GM19238 (cell line): Measurements from ENCODE around the gene OR1K1.
"Not testable (repeated sequence)": the region's sequence is repeated elsewhere in the genome, so short reads cannot be mapped to it uniquely, and the experiment has no call there.

Experiments used
- DNase-seq: peaks from one replicate; pipeline ENCODE4 v3.0.0; 2011; ENCODE audit warnings: low spot score; ENCODE audit not compliant: insufficient read length

OR1K1 gene, protein sequence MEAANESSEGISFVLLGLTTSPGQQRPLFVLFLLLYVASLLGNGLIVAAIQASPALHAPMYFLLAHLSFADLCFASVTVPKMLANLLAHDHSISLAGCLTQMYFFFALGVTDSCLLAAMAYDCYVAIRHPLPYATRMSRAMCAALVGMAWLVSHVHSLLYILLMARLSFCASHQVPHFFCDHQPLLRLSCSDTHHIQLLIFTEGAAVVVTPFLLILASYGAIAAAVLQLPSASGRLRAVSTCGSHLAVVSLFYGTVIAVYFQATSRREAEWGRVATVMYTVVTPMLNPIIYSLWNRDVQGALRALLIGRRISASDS

DNA sequence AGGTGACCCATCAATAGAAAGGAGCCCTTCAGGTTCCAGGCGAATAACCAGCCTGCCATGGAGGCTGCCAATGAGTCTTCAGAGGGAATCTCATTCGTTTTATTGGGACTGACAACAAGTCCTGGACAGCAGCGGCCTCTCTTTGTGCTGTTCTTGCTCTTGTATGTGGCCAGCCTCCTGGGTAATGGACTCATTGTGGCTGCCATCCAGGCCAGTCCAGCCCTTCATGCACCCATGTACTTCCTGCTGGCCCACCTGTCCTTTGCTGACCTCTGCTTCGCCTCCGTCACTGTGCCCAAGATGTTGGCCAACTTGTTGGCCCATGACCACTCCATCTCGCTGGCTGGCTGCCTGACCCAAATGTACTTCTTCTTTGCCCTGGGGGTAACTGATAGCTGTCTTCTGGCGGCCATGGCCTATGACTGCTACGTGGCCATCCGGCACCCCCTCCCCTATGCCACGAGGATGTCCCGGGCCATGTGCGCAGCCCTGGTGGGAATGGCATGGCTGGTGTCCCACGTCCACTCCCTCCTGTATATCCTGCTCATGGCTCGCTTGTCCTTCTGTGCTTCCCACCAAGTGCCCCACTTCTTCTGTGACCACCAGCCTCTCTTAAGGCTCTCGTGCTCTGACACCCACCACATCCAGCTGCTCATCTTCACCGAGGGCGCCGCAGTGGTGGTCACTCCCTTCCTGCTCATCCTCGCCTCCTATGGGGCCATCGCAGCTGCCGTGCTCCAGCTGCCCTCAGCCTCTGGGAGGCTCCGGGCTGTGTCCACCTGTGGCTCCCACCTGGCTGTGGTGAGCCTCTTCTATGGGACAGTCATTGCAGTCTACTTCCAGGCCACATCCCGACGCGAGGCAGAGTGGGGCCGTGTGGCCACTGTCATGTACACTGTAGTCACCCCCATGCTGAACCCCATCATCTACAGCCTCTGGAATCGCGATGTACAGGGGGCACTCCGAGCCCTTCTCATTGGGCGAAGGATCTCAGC lies at the start of gene OR1K1:
OR1K1 (plus strand) TSS at position 58 of the 995 bp plus-strand sequence; CDS start at position 58, 0 bp downstream.
- no peak for DNase-seq

DNA sequence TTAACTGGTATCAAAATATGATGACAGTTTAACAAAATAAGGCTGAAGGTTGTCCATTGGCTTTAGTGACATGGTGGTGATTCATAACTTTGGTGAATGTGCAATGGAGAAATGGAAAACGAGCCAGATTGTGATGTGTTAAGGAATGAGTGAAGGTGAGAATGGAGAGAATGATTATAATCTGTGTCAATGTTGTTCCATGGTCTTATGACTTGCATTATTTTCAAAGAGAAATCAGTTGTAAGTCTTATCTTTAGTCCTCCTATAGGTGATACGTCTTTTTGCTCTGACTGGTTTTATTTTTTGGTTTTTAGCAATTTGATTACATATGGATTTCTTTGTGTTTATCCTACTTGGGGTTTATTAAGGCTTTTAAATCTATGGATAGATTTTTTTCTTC lies 45.1 kb upstream of the OR1K1 start:
- no peak for DNase-seq

DNA sequence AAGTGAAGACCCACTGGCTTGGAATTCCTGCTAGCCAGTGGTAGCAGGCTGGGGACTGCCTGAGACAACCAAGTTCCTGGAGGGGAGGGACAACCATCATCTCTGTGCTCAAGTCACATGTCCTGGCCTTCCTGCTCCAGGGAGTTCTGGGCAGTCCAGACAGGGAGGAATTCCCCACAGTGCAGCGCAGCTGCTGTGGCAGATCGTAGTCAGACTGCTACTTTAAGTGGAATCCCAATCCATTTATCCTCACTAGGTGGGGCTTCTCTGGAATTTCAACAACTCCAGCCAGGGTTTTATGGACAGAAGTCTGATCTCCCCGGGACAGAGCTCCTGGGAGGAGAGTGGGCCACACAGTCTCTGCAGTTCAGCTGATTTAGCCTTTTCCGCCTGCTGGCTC lies 32.1 kb upstream of the OR1K1 start:
- DNase-seq: no peak

DNA sequence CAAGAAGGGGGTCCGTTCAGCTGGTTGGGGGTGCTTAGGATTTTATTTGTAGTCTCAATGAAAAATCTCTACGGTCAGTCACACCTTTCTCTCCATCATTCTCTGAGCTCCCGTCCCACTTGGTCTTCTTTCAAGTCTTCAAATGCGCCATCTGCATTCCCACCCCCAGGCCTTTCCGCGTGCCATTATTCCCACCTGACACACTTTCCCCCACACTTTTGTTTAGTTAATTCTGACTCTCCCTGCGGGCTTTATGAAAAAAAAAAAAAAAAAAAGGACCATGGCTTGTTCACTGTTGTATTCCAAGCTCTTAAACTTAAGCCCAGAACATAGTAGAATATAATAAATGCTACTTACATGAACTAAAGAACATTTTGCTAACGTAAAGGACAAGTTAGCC lies 22.9 kb upstream of the OR1K1 start:
- no peak for DNase-seq

DNA sequence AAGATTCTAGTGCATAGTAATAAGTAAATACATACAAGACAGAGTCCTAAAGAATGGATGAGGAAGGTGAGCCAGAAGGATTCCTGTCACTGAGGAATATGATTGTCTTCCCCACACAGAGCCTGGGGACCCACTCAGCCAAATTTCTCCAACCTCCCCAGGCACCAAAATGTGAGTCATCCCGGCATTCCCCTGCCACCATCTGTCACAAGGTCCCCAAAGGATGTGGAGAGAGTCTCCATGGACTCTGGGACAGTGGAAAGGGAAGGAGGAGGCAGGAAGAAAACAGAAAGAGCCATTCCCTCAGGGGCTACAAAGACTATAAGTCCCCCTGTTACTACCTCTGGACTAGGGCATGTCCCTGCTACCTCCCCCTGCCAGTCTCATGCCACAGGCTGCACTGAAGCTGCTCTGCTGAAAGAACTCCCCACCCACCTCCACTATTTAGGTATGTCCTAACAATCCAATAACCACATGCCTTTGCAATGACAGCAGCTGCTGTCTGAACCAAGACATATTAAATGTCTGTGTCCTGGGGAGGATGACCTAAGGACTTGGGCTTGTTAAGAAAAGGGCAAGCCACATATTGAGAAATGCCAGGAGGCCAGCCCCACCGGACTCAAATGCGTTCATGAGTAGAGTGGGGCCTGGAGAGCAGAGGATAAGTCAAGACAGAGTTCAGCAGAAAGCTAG lies 21.8 kb upstream of the OR1K1 start:
- no peak for DNase-seq

DNA sequence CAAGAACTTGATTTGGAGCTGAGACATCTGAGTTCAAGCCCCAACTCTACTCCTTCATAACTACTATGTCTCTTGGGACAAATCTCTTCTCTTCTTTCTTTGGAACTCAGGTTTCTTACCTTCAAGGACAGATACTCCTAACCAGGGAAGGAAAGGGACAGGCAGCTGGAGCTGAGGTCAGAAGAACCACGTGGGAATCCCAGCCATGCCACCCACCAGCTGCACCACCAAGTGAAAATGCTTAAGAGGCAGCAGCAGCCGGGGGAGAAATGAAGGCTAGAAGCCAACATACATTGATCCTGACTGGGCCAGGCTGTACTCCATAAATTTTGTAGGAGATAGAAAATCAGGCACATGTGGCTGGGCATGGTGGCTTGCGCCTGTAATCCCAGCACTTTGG lies 20.7 kb upstream of the OR1K1 start:
- DNase-seq: no peak

DNA sequence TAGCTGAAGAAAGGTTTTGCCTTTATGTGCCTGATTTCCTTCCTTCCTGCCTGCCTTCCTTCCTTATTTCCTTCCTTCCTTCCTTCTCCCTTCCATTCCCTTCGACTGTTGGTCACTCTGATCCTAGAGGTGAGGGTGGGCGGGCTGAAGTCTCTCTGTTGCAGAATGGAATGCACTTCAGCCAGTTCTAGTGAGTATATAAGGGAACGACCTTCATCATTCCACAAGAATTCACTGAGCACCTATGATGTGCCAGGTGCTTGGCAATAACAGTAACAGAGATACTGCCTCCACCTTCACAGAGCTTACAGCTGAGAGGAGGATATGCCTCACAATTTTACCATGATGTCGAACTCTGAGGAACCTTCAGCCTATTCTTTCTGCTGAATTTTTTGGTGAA lies 19.9 kb upstream of the OR1K1 start:
- no peak for DNase-seq

DNA sequence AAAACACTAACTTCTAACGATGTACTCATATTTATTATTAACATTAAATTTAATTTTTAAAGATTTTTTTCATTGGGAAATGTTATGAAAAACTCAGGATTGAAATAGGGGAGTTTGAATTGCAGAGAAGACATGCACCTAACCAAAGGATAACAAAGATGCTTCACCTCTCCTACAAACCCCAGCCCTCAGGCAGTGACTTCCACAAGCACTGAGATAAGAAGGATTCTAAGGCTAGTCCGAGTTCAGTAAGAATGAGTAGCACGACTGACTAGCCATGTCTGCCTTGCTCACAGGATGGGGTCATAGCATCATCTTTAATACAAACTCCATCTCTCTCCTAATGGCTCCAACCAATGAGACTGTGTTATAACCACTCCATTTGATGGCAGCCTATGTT lies 18.3 kb upstream of the OR1K1 start:
- no peak for DNase-seq

DNA sequence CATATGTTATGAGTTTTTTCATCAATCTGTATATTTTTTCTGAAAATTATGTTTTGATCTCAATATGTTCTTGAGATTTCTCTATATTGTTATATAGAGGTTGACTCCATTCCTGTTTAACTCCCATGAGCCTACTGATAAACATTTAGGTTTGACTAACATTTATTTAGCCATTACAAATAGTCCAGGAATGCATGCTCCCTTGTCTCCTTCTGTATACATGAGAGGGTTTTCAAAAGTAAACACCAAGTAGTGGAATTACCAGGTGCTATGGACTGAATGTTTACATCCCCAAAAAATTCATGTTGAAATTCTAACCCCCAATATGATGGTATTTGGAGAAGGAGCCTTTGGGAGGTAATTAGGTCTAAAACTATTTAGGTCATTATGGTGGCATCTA lies 14.7 kb upstream of the OR1K1 start:
- no peak for DNase-seq

DNA sequence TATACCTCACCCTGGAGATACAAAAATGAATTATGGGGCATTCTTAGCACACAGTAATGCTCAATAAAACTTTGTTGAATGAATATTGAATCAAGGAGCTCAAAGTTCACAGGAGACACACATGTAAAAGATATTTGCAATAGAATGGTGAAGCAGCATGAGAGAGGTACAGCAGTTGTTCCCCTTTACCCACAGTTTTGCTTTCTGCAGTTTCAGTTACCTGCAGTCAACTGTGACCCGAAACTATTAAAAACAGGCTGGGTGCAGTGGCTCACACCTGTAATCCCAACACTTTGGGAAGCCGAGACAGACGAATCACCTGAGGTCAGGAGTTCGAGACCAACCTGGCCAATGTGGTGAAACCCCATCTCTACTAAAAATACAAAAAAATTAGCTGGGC lies 13.6 kb upstream of the OR1K1 start:
- DNase-seq: no peak

DNA sequence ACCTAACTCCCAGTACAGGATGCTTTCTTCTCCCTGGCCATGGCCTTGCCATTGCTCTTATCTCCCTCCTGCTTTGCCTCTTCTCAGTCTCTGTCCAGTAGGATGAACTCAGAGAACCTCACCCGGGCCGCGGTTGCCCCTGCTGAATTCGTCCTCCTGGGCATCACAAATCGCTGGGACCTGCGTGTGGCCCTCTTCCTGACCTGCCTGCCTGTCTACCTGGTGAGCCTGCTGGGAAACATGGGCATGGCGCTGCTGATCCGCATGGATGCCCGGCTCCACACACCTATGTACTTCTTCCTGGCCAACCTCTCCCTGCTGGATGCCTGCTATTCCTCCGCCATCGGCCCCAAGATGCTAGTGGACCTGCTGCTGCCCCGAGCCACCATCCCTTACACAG lies 11.1 kb upstream of the OR1K1 start, which contains the start of gene OR5C1:
OR5C1 (plus strand) TSS at position 103 of the 400 bp plus-strand sequence; CDS start at position 103, 0 bp downstream.
- DNase-seq: no peak

DNA sequence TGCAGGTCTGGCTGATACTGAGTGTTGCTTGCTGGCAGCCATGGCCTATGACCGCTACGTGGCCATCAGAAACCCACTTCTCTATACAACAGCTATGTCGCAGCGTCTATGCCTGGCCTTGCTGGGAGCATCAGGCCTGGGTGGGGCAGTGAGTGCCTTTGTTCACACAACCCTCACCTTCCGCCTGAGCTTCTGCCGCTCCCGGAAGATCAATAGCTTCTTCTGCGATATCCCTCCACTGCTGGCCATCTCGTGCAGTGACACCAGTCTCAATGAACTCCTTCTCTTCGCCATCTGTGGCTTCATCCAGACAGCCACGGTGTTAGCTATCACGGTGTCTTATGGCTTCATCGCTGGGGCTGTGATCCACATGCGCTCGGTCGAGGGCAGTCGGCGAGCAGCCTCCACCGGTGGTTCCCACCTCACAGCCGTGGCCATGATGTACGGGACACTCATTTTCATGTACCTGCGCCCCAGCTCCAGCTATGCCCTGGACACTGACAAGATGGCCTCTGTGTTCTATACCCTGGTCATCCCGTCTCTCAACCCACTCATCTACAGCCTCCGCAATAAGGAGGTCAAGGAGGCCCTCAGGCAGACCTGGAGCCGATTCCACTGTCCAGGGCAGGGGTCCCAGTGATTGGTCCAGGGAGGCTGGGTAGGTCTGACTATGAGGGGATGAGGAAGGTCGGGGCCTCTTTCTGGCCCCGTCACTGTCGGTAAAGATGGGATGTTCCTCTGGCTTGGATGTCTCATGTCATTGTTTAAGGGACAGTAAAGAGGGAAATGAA lies 10.5 kb upstream of the OR1K1 start:
- no peak for DNase-seq

DNA sequence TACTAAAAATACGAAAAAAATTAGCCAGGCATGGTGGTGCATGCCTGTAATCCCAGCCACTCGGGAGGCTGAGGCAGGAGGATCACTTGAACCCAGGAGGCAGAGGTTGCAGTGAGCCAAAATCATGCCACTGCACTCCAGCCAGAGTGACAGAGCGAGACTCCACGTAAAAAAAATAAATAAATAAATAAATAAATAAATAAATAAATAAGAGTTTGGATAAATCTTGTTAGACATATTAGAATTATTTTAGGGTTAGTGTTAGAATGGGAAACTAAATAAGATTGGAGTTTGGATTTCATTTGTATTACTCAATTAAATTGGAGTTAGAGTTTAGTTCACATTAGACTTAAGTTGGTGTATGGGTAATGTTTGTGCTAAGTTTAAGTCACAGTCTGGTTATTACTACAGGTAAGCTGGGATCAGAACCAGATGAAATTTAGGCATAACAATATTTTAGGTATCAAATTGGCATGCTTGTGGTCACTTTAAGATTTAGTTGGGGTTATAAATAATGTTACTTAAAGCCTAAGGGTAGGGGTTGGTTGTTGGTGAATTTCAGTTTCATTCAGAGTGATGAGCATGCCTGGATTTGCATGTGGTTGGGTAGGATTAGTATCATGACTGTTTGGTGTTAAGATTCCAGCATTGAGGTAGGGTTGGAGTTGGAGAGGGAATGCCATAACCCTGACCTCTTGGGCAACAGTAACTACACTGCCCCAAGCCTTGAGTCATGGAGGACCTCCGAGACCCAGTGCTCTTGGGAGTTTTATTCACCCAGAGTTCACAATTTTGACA lies 7.9 kb upstream of the OR1K1 start:
- no peak for DNase-seq

DNA sequence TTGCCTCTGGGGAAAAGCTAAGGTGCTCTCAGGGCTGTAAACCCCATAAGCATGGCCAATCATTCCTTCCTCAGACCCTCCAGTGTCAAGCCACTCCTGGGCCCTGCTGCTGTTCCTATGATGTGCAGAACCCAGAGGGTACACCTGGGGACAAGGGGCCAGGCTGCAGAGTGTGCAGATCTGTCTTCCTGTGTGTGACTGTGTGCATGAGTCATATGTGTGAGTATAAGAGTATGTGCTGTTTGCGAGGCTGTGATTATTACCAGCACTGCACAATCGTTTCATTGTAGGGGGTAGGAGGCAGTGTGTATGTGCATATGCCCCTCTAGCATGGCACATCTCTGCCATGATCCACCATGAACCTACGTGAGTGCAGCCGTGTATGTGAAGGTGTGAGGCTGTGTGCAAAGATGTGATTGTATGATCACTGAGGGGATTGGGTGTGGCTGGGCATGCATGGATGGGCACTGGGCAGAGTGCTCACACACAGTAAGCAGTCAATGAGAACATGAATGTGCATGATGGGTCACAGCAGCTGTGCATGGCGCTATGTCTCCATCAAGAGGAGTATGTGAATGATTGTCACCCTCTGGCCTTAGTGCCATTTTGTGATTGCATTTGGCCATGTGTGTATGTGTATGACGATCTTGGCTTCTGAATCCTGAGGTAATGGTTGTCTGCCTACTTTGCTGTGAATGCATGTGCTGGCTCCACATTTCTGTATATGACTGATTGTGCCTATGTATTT lies 2.4 kb upstream of the OR1K1 start:
- DNase-seq: no peak

DNA sequence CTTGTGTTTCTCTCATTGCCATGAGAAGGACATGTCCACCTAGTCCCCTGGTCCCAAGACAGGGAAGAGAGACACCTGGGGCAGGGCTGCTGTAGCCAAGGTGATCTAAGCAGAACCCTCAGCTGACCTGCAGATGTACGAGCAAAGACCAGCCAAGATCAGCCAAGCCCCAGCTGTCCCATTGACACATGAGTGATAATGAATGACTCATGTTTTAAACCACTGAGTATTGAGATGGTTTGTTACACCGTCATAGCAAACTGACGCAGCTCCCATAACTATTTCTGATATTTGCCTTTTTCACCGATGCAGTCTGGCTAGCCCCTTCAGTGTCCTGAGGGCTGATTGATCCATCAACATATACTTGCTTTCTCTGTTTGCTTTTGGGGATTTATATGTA lies 6.7 kb downstream of the OR1K1 start:
- no peak for DNase-seq

DNA sequence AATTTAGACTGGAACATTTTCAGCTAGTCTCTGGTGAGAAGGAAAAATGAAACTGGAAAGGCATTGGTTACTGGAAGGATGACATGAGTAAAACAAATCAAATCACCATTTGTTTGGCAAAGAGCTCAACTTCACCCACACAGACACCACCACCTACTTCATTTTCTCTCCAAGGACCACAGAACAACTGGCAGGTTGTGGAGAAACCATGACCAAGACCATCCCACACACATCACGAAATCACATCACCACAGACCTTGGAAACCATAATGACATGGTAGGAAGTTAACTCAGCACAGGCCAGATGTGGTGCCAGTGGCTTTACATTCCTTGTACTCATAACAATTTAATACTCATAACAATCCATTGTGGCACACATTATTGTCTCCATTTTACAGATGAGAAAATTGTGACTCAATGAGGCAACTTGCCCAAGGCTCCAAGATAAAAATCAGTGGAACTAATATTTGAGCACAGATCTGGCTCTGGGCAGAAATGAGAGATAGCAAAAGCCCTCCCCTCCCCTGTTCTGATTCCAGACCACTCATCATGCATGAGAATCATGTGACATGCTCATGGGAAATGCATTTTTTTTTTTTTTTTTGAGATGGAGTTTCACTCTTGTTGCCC lies 7.5 kb downstream of the OR1K1 start:
- no peak for DNase-seq

DNA sequence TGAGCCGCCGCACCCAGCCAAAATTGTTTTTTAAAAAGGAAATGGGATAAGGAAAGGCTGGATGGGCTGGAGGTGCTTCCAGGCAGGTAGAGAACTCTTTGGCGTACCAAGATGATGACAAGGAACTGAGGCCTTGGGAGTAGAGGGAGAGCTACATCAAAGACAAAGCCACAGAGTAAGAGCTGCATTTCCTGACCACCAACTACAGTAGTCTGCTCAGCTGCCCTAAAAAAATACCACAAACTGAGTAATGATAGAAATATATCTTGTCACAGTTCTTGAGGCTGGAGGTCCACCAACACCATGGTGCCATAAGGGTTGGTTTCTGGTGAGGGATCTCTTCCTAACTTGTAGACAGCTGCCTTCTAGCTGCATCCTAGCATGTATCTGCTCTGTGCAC lies 8.2 kb downstream of the OR1K1 start:
- DNase-seq: no peak

DNA sequence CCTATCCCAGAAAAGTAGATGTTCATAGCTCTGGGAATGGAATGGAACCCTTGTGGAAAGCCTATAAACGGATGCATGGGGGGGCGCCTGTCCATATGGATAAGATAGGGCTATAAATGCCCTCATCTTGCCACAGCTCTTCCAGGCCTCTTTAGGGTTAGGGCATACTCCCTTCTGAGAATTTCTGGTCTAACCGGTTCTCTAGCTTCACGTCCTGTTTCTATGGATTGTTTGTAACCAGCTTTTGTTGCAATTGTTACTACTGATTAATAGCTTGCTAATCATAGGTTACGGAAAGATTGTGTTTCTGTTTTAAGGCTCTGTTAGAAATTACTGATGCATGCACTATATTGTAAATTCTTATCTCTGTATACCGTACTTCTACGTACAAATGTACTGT lies 9.3 kb downstream of the OR1K1 start:
- DNase-seq: not testable (repeated sequence)
